GM12878 (cell line): ENCODE results near the gene PCDHA4. TPM values are rescaled to one million over a fixed set of nuclear protein-coding genes. Genes with fewer than 3 reads are reported as not detected.

ENCODE experiments used
- ATAC-seq: fragments of 200-7000 bp; cut with Tn5 transposase; 3 replicates; pipeline ENCODE4 v1.9.1; 2020; ENCODE audit warnings: mild to moderate bottlenecking, moderate library complexity
- BruUV-seq: library from RNA; stranded (reverse); fragments of 400-500 nt; replicated peaks from 2 replicates; lab custom pipeline; 2021; lab: Mats Ljungman, UMichigan
- CTCF ChIA-PET: fragments of 300-600 bp; sonication (Branson Sonifier 250); formaldehyde crosslinking; extraction: SDS; loops from one replicate; lab custom pipeline; 2021; ENCODE audit warnings: inconsistent platforms; lab: Yijun Ruan, JAX
- POLR2A ChIA-PET: fragments of 350-600 bp; formaldehyde crosslinking; extraction: SDS; loops from one replicate; lab custom pipeline; 2021; ENCODE audit warnings: inconsistent platforms; lab: Charles Lee
- RAD21 ChIA-PET: fragments of 300-600 bp; sonication (Branson Sonifier 250); formaldehyde crosslinking; loops from one replicate; lab custom pipeline; 2023; ENCODE audit warnings: antibody characterized with exemption; ENCODE audit not compliant: unreplicated experiment; lab: Charles Lee
- SMC1A ChIA-PET: fragments of 300-600 bp; sonication (Branson Sonifier 250); formaldehyde crosslinking; loops from one replicate; lab custom pipeline; 2023; ENCODE audit not compliant: unreplicated experiment, uncharacterized antibody; lab: Charles Lee
- DNase-seq: peaks from one replicate; pipeline ENCODE4 v3.0.0-alpha.2; 2011; ENCODE audit warnings: low read depth, low spot score
- FAIRE-seq: peaks from 3 replicates; lab custom pipeline; 2011; peaks lifted over from hg19 to GRCh38; lab: Jason Lieb, UNC
- H2AFZ ChIP-seq: 2 replicates; pipeline ENCODE4 v1.6.0; 2011; ENCODE audit warnings: low read depth, low read length, control low read depth; ENCODE audit not compliant: control insufficient read depth
- H3K27ac ChIP-seq: 2 replicates; pipeline ENCODE4 v1.5.1; 2011; ENCODE audit warnings: control low read depth; ENCODE audit not compliant: control insufficient read depth, insufficient read depth
- H3K27me3 ChIP-seq, 2 experiments: replicated peaks in 1 of 2; 2 replicates each; pipeline versions ENCODE4 v1.6.0 to v1.6.1; 2011; ENCODE audit warnings: low read length in 1 of 2; ENCODE audit not compliant: control insufficient read depth in 2 of 2, insufficient read depth in 2 of 2
- H3K36me3 ChIP-seq, 2 experiments: 2 replicates each; pipeline ENCODE4 v1.5.1; 2011; ENCODE audit warnings: low read length in 1 of 2; ENCODE audit not compliant: control insufficient read depth in 2 of 2, insufficient read depth in 2 of 2
- H3K4me1 ChIP-seq: 2 replicates; pipeline ENCODE4 v1.6.1; 2011; ENCODE audit warnings: mild to moderate bottlenecking, low read length, moderate library complexity, mixed read lengths; ENCODE audit not compliant: control insufficient read depth, insufficient read depth
- H3K4me2 ChIP-seq: 2 replicates; pipeline ENCODE4 v1.6.0; 2011; ENCODE audit warnings: control low read depth; ENCODE audit not compliant: control insufficient read depth, insufficient read depth
- H3K4me3 ChIP-seq: fragments of 200-600 bp; sonication (generic); 2 replicates; pipeline ENCODE4 v1.5.1; 2016
- H3K79me2 ChIP-seq: 2 replicates; pipeline ENCODE4 v1.6.0; 2011; ENCODE audit warnings: low read length; ENCODE audit not compliant: control insufficient read depth, insufficient read depth
- H3K9ac ChIP-seq: 2 replicates; pipeline ENCODE4 v1.8.0; 2011; ENCODE audit warnings: low read length, control low read depth, mixed read lengths; ENCODE audit not compliant: control insufficient read depth, insufficient read depth
- H3K9me3 ChIP-seq: replicated peaks from 3 replicates; pipeline ENCODE4 v1.5.1; 2011; ENCODE audit warnings: mild to moderate bottlenecking, low read length; ENCODE audit not compliant: control insufficient read depth, insufficient read depth
- H4K20me1 ChIP-seq: 2 replicates; pipeline ENCODE4 v1.6.0; 2011; ENCODE audit not compliant: control insufficient read depth, insufficient read depth
- CBX5 ChIP-seq: sonication (generic); IDR thresholded peaks from 2 replicates; pipeline ENCODE4 v1.6.1; 2016; ENCODE audit warnings: low read depth, moderate library complexity, mild to moderate bottlenecking, inconsistent platforms
- MTA3 ChIP-seq: IDR thresholded peaks from 2 replicates; pipeline ENCODE4 v1.6.1; 2012; ENCODE audit warnings: low read length, inconsistent platforms, borderline replicate concordance
- NRF1 ChIP-seq: conservative IDR thresholded peaks from 2 replicates; pipeline ENCODE4 v1.6.1; 2011; ENCODE audit warnings: mild to moderate bottlenecking, low read depth, low read length, improper control_type of control experiment
- SIN3A ChIP-seq: IDR thresholded peaks from 2 replicates; pipeline ENCODE4 v1.6.1; 2012; ENCODE audit warnings: low read depth, low read length, improper control_type of control experiment
- SMAD1 ChIP-seq: fragments of 450-650 bp; IDR thresholded peaks from 2 replicates; pipeline ENCODE4 v1.6.1; 2018; ENCODE audit warnings: mild to moderate bottlenecking, low read depth; ENCODE audit not compliant: partially characterized antibody
- SUPT20H ChIP-seq: IDR thresholded peaks from 2 replicates; pipeline ENCODE4 v1.6.1; 2011; ENCODE audit warnings: low read depth, mild to moderate bottlenecking, low read length, moderate library complexity, borderline replicate concordance; ENCODE audit not compliant: control insufficient read depth
- WGBS: methylation state at CpG from one replicate; pipeline ENCODE4 v1.1.6; 2016; ENCODE audit warnings: low lambda C conversion rate; ENCODE audit not compliant: insufficient replicate concordance, insufficient coverage; ENCODE audit errors: missing lambda C conversion rate; 5-methylcytosine and 5-hydroxymethylcytosine counted together
- in situ Hi-C: fragments of 300-500 bp; cut with MboI; formaldehyde crosslinking; loops from 9 replicates; pipeline ENCODE4 v1.14.3; 2018; ENCODE audit warnings: mixed read lengths
- intact Hi-C: fragments of 100-400 bp; cut with micrococcal nuclease; formaldehyde crosslinking; loops from one replicate; pipeline ENCODE4 v1.14.2; 2022; ENCODE audit not compliant: unreplicated experiment
- polyA plus RNA-seq, 11 experiments: library from polyadenylated mRNA; depleted of rRNA in 4 of 11; unstranded in 6 of 11; stranded (reverse) in 5 of 11; fragments of >200 nt; fragmentation: Nextera tagmentation in 4 of 11; fragmentation: Illumina TruSeq in 1 of 11; extraction: Ambion mirVana in 4 of 11; extraction: Trizol in 1 of 11; gene quantifications; 1 replicate in 1 of 11; 2 replicates in 10 of 11; pipeline versions ENCODE4 v1.2.1 to v1.2.3, GENCODE V29; 2011 to 2016; ENCODE audit warnings: inconsistent platforms in 2 of 11, missing spikeins in 2 of 11, low read depth in 1 of 11
- total RNA-seq, 4 experiments: library from RNA; depleted of rRNA in 3 of 4; stranded (reverse); fragments of >200 nt in 3 of 4; fragmentation: Illumina TruSeq in 1 of 4; extraction: Trizol in 1 of 4; gene quantifications; 2 replicates each; pipeline versions ENCODE4 v1.2.1 to v1.2.3, GENCODE V29; 2013 to 2021
- TF ChIP-seq, protein P1 (sequence below), 3 experiments: IDR thresholded peaks in 2 of 3; conservative IDR thresholded peaks in 1 of 3; 2 replicates each; pipeline ENCODE4 v1.5.1; 2011; ENCODE audit warnings: low read depth in 3 of 3, low read length in 3 of 3, mild to moderate bottlenecking in 3 of 3, control low read depth in 2 of 3, moderate library complexity in 2 of 3, inconsistent platforms in 1 of 3, mixed read lengths in 1 of 3; ENCODE audit not compliant: control insufficient read depth in 2 of 3, insufficient read depth in 1 of 3; ENCODE audit errors: extremely low read depth in 1 of 3

PCDHA4 gene
- total and polyA plus RNA-seq, 10 of the 15 experiments (the other 5 are each of a cell fraction or from before 2014, with no cell fraction given) = not detected

DNA sequence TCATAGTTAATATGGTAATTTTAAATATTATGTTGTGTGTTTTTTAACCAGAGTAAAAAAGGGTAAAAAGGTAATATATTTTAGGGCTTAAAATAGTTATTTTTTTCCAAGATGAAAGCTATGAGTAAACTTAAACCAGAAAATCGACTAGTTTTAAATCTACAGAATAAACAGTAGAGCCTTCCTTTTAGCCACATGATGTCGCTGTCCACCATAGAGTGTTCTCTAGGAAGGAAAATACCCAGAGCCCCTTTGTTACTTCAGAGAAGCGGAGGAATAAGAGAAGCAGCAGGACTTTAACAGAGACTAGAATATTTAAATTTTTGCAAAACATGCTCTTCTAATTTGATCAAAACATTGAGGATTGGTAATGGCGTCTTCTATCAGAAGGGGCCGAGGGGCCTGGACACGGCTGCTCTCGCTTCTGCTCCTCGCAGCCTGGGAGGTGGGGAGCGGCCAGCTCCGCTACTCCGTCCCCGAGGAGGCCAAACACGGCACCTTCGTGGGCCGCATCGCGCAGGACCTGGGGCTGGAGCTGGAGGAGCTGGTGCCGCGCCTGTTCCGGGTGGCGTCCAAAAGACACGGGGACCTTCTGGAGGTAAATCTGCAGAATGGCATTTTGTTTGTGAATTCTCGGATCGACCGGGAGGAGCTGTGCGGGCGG is 12.1 kb upstream of the PCDHA4 start, which contains the start of gene PCDHA2:
TSS of gene PCDHA2 (plus strand) at position 258 of the 664 bp plus-strand sequence.
- TF ChIP-seq NRF1 (no peak), CBX5 (no peak), SIN3A (no peak), MTA3 (no peak), SUPT20H (no peak)
- TF ChIP-seq, all 136 proteins: peak for 0
- intact Hi-C loops (no loop called here), in situ Hi-C loops (no loop called here)
- Histone ChIP-seq H3K27ac (no peak within 1 kb of the TSS), H4K20me1 (no peaks in the 10 kb centered on the region), H3K4me3 (no peak within 1 kb of the TSS), H3K4me2 (no peak within 1 kb of the TSS), H3K27me3 (no peaks in the 10 kb centered on the region), H3K79me2 (no peaks in the 10 kb centered on the region), H3K9ac (no peak within 1 kb of the TSS), H3K4me1 (no peaks in the 10 kb centered on the region), H2AFZ (no peak within 1 kb of the TSS), H3K9me3 (no peaks in the 10 kb centered on the region; the same call in 2 of the 3 replicates), H3K36me3 (no peaks in the 10 kb centered on the region)
- ChIA-PET POLR2A (no interaction called here), SMC1A (no interaction called here), CTCF (interaction anchor here (1.0 kb wide), 1 partner anchor 9 kb away, joined by 3 read pairs; the partner anchor contains the start of gene PCDHA1), RAD21 (no interaction called here)
- 63% methylated on average over 27 of the region's 27 CpGs for WGBS
- no TSS peak for BruUV-seq
- DNase-seq = no peak
- no peak for FAIRE-seq
- no peak for ATAC-seq

- ChIA-PET CTCF (interaction anchor here (1.0 kb wide), 1 partner anchor 10 kb away, joined by 3 read pairs; the partner anchor contains the start of gene PCDHA1), SMC1A (no interaction called here), POLR2A (no interaction called here), RAD21 (no interaction called here)
- no peaks in the 10 kb centered on the region for H3K4me1 ChIP-seq
- no peak overlapping the region for H2AFZ ChIP-seq
- H3K9ac ChIP-seq = no peak overlapping the region
- in situ Hi-C loops (no loop called here), intact Hi-C loops (no loop called here)
- H3K4me2 ChIP-seq = no peak overlapping the region
- H3K9me3 ChIP-seq = no peaks in the 10 kb centered on the region; the same call in 2 of the 3 replicates
- no peaks in the 10 kb centered on the region for H3K27me3 ChIP-seq
- no peaks in the 10 kb centered on the region for H3K79me2 ChIP-seq
- H3K4me3 ChIP-seq = no peak overlapping the region
- no peak overlapping the region for H3K27ac ChIP-seq
- no peaks in the 10 kb centered on the region for H3K36me3 ChIP-seq
- ATAC-seq = no peak
- DNase-seq = no peak
- WGBS = 44% methylated on average over 15 of the region's 15 CpGs
- H4K20me1 ChIP-seq = no peaks in the 10 kb centered on the region
- FAIRE-seq = no peak
- TF ChIP-seq, protein P1, sequence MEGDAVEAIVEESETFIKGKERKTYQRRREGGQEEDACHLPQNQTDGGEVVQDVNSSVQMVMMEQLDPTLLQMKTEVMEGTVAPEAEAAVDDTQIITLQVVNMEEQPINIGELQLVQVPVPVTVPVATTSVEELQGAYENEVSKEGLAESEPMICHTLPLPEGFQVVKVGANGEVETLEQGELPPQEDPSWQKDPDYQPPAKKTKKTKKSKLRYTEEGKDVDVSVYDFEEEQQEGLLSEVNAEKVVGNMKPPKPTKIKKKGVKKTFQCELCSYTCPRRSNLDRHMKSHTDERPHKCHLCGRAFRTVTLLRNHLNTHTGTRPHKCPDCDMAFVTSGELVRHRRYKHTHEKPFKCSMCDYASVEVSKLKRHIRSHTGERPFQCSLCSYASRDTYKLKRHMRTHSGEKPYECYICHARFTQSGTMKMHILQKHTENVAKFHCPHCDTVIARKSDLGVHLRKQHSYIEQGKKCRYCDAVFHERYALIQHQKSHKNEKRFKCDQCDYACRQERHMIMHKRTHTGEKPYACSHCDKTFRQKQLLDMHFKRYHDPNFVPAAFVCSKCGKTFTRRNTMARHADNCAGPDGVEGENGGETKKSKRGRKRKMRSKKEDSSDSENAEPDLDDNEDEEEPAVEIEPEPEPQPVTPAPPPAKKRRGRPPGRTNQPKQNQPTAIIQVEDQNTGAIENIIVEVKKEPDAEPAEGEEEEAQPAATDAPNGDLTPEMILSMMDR (IDR thresholded peaks at IDR 0.05 in 2 of 3, conservative IDR thresholded peaks at IDR 0.05 in 1 of 3; ENCODE audit: control insufficient read depth in 2 of 3, extremely low read depth in 1 of 3, insufficient read depth in 1 of 3, low read depth in 3 of 3, low read length in 3 of 3) = 0 out of 6 replicates have a peak, but pooled peaks of 1 of the 3 experiments have one; percentile 4
- no peak for TF ChIP-seq SMAD1
- no TSS peak for BruUV-seq
Observed at GRCh38 chr5:140795259-140795641, 11.6 kb upstream of the PCDHA4 start.
